ENCODE results near the gene FBXL7. TPM values are rescaled to one million over a fixed set of nuclear protein-coding genes. Genes with fewer than 3 reads are reported as not detected.

Gene FBXL7
- total and polyA plus RNA-seq, 12 donors = 8.7 to 33.4 (median 23.5) TPM

- no peaks in the 10 kb centered on the region for H3K36me3 ChIP-seq
- intact Hi-C loops (cut with DNase I) = no loop called here
- 32% methylated on average over 4 of the region's 4 CpGs for whole genome bisulfite sequencing, 2 donors
Observed at GRCh38 chr5:15646371-15646770, 146.4 kb downstream of the FBXL7 start.

GRCh38 chr5:15647251-15647650 is 147.3 kb downstream of the FBXL7 start:
- H3K4me1 ChIP-seq = peaks cover 6 to 55% (median 35%) of the 10 kb centered on the region in 9 donors
- intact Hi-C loops (cut with DNase I) = no loop called here
- H3K4me3 ChIP-seq = no peak overlapping the region
- DNase-seq (no peak), ATAC-seq (no peak)
- 73 to 74% methylated on average over 4 of the region's 4 CpGs for WGBS, 2 donors
- no peaks in the 10 kb centered on the region for H3K27me3 ChIP-seq
- H3K36me3 ChIP-seq = no peaks in the 10 kb centered on the region
- peaks cover 0 to 10% (median 0%) of the 10 kb centered on the region in 11 donors for H3K9me3 ChIP-seq
- no peak for TF ChIP-seq CTCF (IDR thresholded peaks at IDR 0.05)
- H3K27ac ChIP-seq = no peak overlapping the region

More at GRCh38 chr5:15646371-15646770, 146.4 kb downstream of the FBXL7 start:
- no peak for DNase-seq
- peaks cover 0 to 5% (median 0%) of the 10 kb centered on the region in 11 donors for H3K9me3 ChIP-seq
- TF ChIP-seq CTCF (IDR thresholded peaks at IDR 0.05) = no peak
- H3K4me1 ChIP-seq = peaks cover 6 to 55% (median 35%) of the 10 kb centered on the region in 9 donors
- no peak overlapping the region for H3K4me3 ChIP-seq
- peak in 3 of 8 donors; percentile 22 to 41 (median 29) for ATAC-seq
- H3K27me3 ChIP-seq = no peaks in the 10 kb centered on the region
- no peak overlapping the region for H3K27ac ChIP-seq

GRCh38 chr5:15650266-15650665 is 150.3 kb downstream of the FBXL7 start:
- no peak overlapping the region for H3K27ac ChIP-seq
- H3K36me3 ChIP-seq = no peaks in the 10 kb centered on the region
- no peak overlapping the region for H3K4me3 ChIP-seq
- intact Hi-C loops (cut with DNase I) = no loop called here
- TF ChIP-seq CTCF (IDR thresholded peaks at IDR 0.05) = no peak
- 89 to 97% methylated on average over 2 of the region's 2 CpGs for WGBS, 2 donors
- no peak for ATAC-seq
- H3K4me1 ChIP-seq = peaks cover 0 to 54% (median 41%) of the 10 kb centered on the region in 9 donors
- H3K9me3 ChIP-seq = peaks cover 0 to 10% (median 0%) of the 10 kb centered on the region in 11 donors
- DNase-seq = no peak
- H3K27me3 ChIP-seq = no peaks in the 10 kb centered on the region

GRCh38 chr5:15654779-15655178 is 154.8 kb downstream of the FBXL7 start:
- Histone ChIP-seq H3K27ac (no peak overlapping the region), H3K27me3 (no peaks in the 10 kb centered on the region), H3K4me3 (no peak overlapping the region), H3K4me1 (peaks cover 0 to 44% (median 24%) of the 10 kb centered on the region in 9 donors), H3K36me3 (no peaks in the 10 kb centered on the region), H3K9me3 (peaks cover 0 to 10% (median 0%) of the 10 kb centered on the region in 11 donors)
- ATAC-seq (no peak), DNase-seq (no peak)
- WGBS, 2 donors = 0% methylated on average over 1 of the region's 1 CpG
- TF ChIP-seq CTCF (IDR thresholded peaks at IDR 0.05) = no peak
- intact Hi-C loops (cut with DNase I) = no loop called here

Data from heart right ventricle (tissue), 16 donors.